ENCODE data around the gene PPP2R3A. TPM values are rescaled to one million over a fixed set of nuclear protein-coding genes. Genes with fewer than 3 reads are reported as not detected.

PPP2R3A gene
- total and polyA plus RNA-seq, 2 of the 13 experiments (the other 11 are each of a cell fraction or from before 2014, with no cell fraction given) = 0.07 to 0.12 TPM

DNA sequence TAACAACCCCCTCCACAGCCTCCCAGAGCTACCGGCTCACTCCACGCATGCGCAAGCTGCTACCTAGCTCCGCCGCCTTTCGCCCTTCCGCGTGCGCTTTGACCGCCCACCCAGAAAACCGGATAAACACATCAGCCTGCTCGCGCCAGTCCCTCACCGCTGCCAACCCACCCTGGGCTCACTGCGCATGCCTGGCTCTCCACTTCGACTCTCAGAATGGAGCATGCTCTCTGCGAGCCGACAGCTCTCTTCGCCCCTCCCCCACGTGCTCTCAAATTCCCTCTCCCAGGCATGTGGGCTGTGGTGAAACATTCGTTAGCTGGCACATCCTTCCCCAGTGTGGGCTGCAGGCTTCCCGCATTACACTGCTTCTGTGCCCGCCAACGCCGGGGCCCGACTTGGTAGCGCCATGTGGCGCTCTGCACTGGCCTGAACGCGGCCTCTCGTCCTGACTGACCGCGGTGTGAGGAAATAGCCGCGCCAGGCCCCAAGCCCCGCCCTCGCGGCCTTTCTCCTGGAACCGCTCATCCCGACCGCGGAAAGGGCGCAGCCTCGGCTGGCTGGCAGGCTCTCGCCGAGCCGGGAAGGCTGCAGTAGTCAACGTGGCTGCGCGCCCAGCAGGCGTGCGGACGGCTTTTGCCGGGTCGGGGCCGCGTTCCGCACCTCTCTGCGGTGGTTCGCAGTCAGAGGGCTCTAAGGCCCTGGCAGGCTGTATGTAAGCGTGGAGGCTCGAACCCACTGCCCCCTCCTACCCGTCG, 231.1 kb downstream of the PPP2R3A start (continued):
- TF ChIP-seq, protein P1, sequence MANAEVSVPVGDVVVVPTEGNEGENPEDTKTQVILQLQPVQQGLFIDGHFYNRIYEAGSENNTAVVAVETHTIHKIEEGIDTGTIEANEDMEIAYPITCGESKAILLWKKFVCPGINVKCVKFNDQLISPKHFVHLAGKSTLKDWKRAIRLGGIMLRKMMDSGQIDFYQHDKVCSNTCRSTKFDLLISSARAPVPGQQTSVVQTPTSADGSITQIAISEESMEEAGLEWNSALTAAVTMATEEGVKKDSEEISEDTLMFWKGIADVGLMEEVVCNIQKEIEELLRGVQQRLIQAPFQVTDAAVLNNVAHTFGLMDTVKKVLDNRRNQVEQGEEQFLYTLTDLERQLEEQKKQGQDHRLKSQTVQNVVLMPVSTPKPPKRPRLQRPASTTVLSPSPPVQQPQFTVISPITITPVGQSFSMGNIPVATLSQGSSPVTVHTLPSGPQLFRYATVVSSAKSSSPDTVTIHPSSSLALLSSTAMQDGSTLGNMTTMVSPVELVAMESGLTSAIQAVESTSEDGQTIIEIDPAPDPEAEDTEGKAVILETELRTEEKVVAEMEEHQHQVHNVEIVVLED (CRISPR knock-in tag; IDR thresholded peaks at IDR 0.05; ENCODE audit: borderline replicate concordance) = peak; percentile 82
- TF ChIP-seq ZNF142 (CRISPR knock-in tag; IDR thresholded peaks at IDR 0.05) (peak; percentile 97), RFX5 (IDR thresholded peaks at IDR 0.05; ENCODE audit: low read depth, low read length) (no peak), ZBTB1 (CRISPR knock-in tag; IDR thresholded peaks at IDR 0.05; ENCODE audit: borderline replicate concordance) (no peak; the same call in 1 of the 2 replicates), RXRB (CRISPR knock-in tag; IDR thresholded peaks at IDR 0.05; ENCODE audit: borderline replicate concordance) (peak; percentile 75), EHMT2 (IDR thresholded peaks at IDR 0.05; ENCODE audit: borderline replicate concordance, low read depth, low read length) (no peak), ZNF737 (CRISPR knock-in tag; IDR thresholded peaks at IDR 0.05; ENCODE audit: borderline replicate concordance) (peak; percentile 97), ZNF670 (CRISPR knock-in tag; IDR thresholded peaks at IDR 0.05; ENCODE audit: borderline replicate concordance) (peak; percentile 92), GFI1 (CRISPR knock-in tag; IDR thresholded peaks at IDR 0.05; ENCODE audit: borderline replicate concordance) (peak; percentile 78), ZNF432 (CRISPR knock-in tag; IDR thresholded peaks at IDR 0.05; ENCODE audit: borderline replicate concordance) (no peak), FOSL2 (CRISPR knock-in tag; IDR thresholded peaks at IDR 0.05) (peak; percentile 61), POLR2A (IDR thresholded peaks at IDR 0.05; ENCODE audit: insufficient read depth in 1 of 2, low read depth in 2 of 2, low read length in 2 of 2) (peak in 1 of 2 experiments; percentile 91; a peak in 2 of 4 replicates), MLLT10 (CRISPR knock-in tag; IDR thresholded peaks at IDR 0.05) (no peak; the same call in 1 of the 2 replicates), SOX13 (IDR thresholded peaks at IDR 0.05) (0 out of 2 replicates have a peak, but pooled peaks have one; percentile 17), SOX13 (CRISPR knock-in tag; conservative IDR thresholded peaks at IDR 0.05 in 1 of 2, IDR thresholded peaks at IDR 0.05 in 1 of 2) (peak; percentile 41 to 59; a peak in 2 of 4 replicates), ZNF337 (CRISPR knock-in tag; IDR thresholded peaks at IDR 0.05; ENCODE audit: borderline replicate concordance, low read depth) (peak; percentile 98), ZNF367 (CRISPR knock-in tag; IDR thresholded peaks at IDR 0.05; ENCODE audit: borderline replicate concordance) (peak; percentile 71; the same call in 1 of the 2 replicates), ZNF570 (CRISPR knock-in tag; IDR thresholded peaks at IDR 0.05; ENCODE audit: borderline replicate concordance) (no peak; the same call in 1 of the 2 replicates), IKZF1 (IDR thresholded peaks at IDR 0.05) (no peak)
- TF ChIP-seq, protein P2, sequence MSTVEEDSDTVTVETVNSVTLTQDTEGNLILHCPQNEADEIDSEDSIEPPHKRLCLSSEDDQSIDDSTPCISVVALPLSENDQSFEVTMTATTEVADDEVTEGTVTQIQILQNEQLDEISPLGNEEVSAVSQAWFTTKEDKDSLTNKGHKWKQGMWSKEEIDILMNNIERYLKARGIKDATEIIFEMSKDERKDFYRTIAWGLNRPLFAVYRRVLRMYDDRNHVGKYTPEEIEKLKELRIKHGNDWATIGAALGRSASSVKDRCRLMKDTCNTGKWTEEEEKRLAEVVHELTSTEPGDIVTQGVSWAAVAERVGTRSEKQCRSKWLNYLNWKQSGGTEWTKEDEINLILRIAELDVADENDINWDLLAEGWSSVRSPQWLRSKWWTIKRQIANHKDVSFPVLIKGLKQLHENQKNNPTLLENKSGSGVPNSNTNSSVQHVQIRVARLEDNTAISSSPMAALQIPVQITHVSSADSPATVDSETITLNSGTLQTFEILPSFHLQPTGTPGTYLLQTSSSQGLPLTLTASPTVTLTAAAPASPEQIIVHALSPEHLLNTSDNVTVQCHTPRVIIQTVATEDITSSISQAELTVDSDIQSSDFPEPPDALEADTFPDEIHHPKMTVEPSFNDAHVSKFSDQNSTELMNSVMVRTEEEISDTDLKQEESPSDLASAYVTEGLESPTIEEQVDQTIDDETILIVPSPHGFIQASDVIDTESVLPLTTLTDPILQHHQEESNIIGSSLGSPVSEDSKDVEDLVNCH (CRISPR knock-in tag; IDR thresholded peaks at IDR 0.05) = peak; percentile 30; the same call in 1 of the 2 replicates

Data from HepG2 (cell line).